Measurements from ENCODE around the gene RAI1. TPM values are rescaled to one million over a fixed set of nuclear protein-coding genes. Genes with fewer than 3 reads are reported as not detected.
A peak's percentile ranks its signal among the peaks of the same experiment; 100 is the strongest.
"Not testable (repeated sequence)": the region's sequence is repeated elsewhere in the genome, so short reads cannot be mapped to it uniquely, and the experiment has no call there.

RAI1 gene, protein sequence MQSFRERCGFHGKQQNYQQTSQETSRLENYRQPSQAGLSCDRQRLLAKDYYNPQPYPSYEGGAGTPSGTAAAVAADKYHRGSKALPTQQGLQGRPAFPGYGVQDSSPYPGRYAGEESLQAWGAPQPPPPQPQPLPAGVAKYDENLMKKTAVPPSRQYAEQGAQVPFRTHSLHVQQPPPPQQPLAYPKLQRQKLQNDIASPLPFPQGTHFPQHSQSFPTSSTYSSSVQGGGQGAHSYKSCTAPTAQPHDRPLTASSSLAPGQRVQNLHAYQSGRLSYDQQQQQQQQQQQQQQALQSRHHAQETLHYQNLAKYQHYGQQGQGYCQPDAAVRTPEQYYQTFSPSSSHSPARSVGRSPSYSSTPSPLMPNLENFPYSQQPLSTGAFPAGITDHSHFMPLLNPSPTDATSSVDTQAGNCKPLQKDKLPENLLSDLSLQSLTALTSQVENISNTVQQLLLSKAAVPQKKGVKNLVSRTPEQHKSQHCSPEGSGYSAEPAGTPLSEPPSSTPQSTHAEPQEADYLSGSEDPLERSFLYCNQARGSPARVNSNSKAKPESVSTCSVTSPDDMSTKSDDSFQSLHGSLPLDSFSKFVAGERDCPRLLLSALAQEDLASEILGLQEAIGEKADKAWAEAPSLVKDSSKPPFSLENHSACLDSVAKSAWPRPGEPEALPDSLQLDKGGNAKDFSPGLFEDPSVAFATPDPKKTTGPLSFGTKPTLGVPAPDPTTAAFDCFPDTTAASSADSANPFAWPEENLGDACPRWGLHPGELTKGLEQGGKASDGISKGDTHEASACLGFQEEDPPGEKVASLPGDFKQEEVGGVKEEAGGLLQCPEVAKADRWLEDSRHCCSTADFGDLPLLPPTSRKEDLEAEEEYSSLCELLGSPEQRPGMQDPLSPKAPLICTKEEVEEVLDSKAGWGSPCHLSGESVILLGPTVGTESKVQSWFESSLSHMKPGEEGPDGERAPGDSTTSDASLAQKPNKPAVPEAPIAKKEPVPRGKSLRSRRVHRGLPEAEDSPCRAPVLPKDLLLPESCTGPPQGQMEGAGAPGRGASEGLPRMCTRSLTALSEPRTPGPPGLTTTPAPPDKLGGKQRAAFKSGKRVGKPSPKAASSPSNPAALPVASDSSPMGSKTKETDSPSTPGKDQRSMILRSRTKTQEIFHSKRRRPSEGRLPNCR (N-terminal part only)
- 10 to 100 TPM; 33.8 to 35.2 TPM for total RNA-seq
- 1 to 10 TPM; 1.5 to 4.0 (median 2.3) TPM for polyA plus RNA-seq
- 26.2 to 61.5 (median 39.0) reads per million in 6 experiments for total RNA-seq

DNA sequence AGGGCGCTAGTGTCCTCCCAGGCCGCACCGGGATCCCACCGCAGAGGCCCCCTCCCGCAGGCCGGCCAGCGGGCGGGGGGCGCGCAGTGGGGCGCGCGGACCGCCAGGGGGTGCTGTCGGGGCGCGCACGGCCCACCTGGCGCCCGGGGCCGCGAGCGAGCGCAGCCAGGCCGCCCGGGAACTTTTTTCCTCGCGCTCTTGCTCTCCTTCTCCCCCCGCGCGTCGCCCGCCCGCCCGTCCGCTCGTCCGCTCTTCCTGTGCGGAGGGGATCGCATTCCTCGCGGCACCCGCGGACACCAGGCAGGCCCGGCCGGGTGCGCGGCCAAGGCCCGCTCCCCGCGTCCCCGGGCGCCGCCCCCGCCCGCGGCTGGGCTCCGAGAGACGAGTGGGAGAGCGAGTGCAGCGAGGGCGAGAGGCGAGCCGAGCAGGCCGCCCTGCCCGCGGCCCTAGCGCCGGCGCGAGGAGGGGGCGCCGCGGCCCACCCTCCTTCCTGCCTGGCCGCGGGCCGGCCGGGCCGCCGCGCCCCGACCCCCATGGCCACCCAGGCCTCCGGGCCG lies at the start of gene RAI1:
Gene RAI1 (plus strand): TSS at position 272 of the 557 bp plus-strand sequence. CDS start 111,491 bp downstream, outside the sequence.
- POLR2A ChIA-PET: interaction anchor here (0.6 to 6.1 kb wide), 12 partner anchors 9 to 277 kb away, joined by 3 to 60 read pairs (median 5); partner anchors contain the start of gene SREBF1
- ATAC-seq: peak; percentile 61 to 63
- peak; percentile 59 to 87 (median 78) for DNase-seq
- Mint-ChIP-seq H3K9me3 (no peaks in the 10 kb centered on the region), H3K36me3 (peaks cover 0 to 3% (median 0%) of the 10 kb centered on the region in 3 donors), H3K4me3 (peak within 1 kb of the TSS; percentile 70 to 93 (median 86)), H3K27me3 (no peaks in the 10 kb centered on the region), H3K4me1 (peaks cover 20 to 51% (median 44%) of the 10 kb centered on the region in 4 donors), H3K27ac (peak within 1 kb of the TSS in 8 of 10 donors; percentile 48 to 93 (median 88))

DNA sequence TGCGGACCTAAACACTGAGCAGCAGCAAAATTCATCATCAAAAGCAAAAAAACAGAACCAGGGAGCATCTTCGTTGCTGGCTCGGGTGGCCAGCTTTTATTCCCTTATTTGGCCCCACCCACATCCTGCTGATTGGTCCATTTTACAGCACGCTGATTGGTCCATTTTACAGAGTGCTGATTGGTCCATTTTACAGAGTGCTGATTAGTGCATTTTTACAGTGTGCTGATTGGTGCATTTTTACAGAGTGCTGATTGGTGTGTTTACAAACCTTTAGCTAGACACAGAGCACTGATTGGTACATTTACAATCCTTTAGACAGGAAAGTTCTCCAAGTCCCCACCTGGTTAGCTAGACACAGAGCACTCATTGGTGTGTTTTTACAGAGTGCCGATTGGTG lies 48.6 kb upstream of the RAI1 start:
- H3K4me3 Mint-ChIP-seq, DNase-seq, ATAC-seq, H3K27me3 Mint-ChIP-seq, POLR2A ChIA-PET, H3K9me3 Mint-ChIP-seq, H3K36me3 Mint-ChIP-seq: not testable (repeated sequence)
- Mint-ChIP-seq H3K4me1 (peaks cover 5 to 11% (median 9%) of the 10 kb centered on the region in 4 donors), H3K27ac (peak overlapping the region in 1 of 10 donors; percentile 56)

DNA sequence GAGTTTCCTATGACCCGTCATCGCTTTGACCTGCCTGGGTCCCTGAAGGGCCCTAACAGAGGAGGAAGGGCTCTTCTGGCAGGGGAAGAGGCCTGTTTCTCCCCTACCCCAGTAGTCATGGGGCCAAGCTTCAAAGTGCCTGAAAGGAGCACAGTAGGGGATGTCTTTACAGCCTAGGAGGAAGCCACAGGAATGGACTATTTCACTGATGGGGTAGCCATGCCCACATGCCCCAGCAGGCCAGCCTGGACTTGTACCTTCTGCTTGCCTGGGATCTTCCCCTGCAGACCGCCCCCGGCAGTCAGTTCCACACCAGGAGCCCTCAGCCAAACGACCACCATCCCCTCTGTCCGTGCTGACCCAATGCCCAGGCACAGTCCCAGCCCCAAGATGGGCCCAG lies 47.9 kb upstream of the RAI1 start:
- peaks cover 0 to 4% (median 0%) of the 10 kb centered on the region in 5 donors for H3K27me3 Mint-ChIP-seq
- H3K4me3 Mint-ChIP-seq: no peak overlapping the region
- DNase-seq (no peak), ATAC-seq (no peak)
- no peaks in the 10 kb centered on the region for H3K36me3 Mint-ChIP-seq
- H3K27ac Mint-ChIP-seq: no peak overlapping the region
- peaks cover 5 to 11% (median 9%) of the 10 kb centered on the region in 4 donors for H3K4me1 Mint-ChIP-seq
- POLR2A ChIA-PET: no interaction called here
- no peaks in the 10 kb centered on the region for H3K9me3 Mint-ChIP-seq

DNA sequence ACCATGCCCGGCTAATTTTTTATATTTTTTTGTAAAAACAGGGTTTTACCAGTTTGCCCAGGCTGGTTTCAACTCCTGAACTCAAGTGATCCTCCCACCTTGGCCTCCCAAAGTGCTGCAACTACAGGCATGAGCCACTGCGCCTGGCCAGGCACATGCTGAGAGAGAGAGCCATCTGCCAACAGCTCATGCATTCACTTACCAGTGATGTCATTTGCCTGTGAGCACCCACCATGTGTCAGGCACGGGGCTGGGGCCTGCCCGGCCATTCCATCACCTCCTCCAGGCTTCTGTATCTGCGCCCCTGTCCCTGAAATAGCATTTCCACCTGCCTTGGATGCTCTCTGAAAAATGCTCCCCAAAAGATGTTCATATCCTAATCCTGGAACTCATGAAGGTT lies 46.1 kb upstream of the RAI1 start:
- peaks cover 0 to 7% (median 0%) of the 10 kb centered on the region in 5 donors for H3K27me3 Mint-ChIP-seq
- ATAC-seq: no peak

DNA sequence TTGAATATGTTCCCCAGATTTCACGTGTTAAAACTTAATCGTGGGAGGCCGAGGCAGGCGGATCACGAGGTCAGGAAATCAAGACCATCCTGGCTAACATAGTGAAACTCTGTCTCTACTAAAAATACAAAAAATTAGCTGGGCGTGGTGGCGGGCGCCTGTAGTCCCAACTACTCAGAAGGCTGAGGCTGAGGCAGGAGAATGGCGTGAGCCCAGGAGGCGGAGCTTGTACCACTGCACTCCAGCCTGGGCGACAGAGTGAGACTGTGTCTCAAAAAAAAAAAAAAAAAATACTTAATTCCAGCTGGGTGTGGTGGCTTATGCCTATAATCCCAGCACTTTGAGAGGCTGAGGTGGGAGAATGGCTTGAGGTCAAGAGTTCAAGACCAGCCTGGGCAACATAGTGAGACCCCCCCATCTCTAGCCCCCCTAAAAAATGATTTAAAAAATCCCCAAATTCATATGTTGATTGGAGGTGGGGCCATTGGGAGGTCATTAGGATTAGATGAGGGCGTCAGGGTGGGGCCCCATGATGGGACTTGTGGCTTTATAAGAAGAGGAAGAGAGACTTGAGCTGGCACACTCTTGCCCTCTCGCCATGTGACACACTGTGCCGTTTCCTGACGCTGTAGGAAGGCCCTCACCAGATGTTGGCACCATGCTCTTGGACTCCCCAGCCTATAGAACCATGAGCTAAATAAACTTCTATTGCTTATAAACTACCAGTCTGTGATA lies 45.6 kb upstream of the RAI1 start:
- H3K4me1 Mint-ChIP-seq, H3K9me3 Mint-ChIP-seq, POLR2A ChIA-PET, ATAC-seq, H3K27me3 Mint-ChIP-seq, H3K4me3 Mint-ChIP-seq, H3K27ac Mint-ChIP-seq, H3K36me3 Mint-ChIP-seq, DNase-seq: not testable (repeated sequence)

More for the DNA sequence above, 46.1 kb upstream of the RAI1 start:
- no peak for DNase-seq
- Mint-ChIP-seq H3K9me3 (no peaks in the 10 kb centered on the region), H3K36me3 (no peaks in the 10 kb centered on the region), H3K27ac (no peak overlapping the region), H3K4me1 (peaks cover 0 to 6% (median 2%) of the 10 kb centered on the region in 4 donors), H3K4me3 (no peak overlapping the region)
- POLR2A ChIA-PET: interaction anchor here (0.5 kb wide), 1 partner anchor 49 kb away, joined by 3 read pairs; no protein-coding TSS in a partner anchor

DNA sequence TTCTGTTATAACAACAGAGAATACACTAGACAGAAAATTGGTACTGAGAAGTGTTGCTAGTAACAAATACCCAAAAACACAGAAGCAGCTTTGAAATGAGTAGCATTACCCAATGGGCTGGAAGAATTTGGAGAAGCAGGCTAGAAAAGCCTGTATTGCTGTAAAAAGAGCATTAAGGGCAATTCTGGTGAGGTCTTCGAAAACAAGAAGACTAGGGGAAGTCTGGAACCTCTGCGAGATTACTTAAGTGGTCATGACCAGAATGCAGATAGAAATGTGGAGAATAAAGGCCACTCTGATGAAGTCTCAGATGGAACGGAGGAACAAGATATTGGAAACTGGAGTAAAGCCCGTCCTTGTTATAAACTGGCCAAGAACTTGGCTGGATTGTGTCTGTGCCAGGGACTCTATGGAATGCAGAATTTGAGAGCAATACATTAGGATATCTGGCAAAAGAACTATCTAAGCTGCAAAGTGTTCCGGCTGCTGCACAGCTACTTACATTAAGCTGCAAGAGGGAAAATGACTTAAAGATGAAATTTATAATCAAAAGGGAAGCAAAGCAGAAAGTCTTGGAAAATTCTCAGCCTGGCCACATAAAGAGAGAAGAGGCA lies 44.9 kb upstream of the RAI1 start:
- H3K27ac Mint-ChIP-seq: no peak overlapping the region
- DNase-seq (no peak), ATAC-seq (no peak)
- POLR2A ChIA-PET: no interaction called here
- H3K36me3 Mint-ChIP-seq: no peaks in the 10 kb centered on the region
- peaks cover 0 to 7% (median 0%) of the 10 kb centered on the region in 5 donors for H3K27me3 Mint-ChIP-seq
- H3K4me3 Mint-ChIP-seq: no peak overlapping the region
- H3K9me3 Mint-ChIP-seq: no peaks in the 10 kb centered on the region
- H3K4me1 Mint-ChIP-seq: peaks cover 0 to 6% (median 2%) of the 10 kb centered on the region in 4 donors

DNA sequence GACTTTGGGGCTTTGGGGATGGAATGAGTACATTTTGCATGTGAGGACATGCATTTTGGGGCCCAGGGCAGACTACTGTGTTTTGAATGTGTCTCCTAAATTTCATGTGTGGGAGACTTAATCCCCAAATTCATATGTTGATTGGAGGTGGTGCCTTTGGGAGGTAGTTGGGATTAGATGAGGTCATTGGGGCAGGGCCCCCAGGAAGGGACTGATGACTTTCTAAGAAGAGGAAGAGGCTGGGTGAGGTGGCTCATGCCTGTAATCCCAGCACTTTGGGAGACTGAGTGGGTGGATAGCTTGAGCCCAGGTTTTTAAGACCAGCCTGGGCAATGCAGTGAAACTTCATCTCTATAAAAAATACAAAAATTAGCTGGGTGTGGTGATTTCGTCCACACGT lies 42.8 kb upstream of the RAI1 start:
- Mint-ChIP-seq H3K4me3 (no peak overlapping the region), H3K4me1 (peaks cover 0 to 7% (median 3%) of the 10 kb centered on the region in 4 donors), H3K9me3 (no peaks in the 10 kb centered on the region), H3K27ac (peak overlapping the region in 1 of 10 donors; percentile 71), H3K27me3 (peaks cover 0 to 7% (median 0%) of the 10 kb centered on the region in 5 donors), H3K36me3 (no peaks in the 10 kb centered on the region)
- POLR2A ChIA-PET: no interaction called here
- ATAC-seq (no peak), DNase-seq (no peak)

DNA sequence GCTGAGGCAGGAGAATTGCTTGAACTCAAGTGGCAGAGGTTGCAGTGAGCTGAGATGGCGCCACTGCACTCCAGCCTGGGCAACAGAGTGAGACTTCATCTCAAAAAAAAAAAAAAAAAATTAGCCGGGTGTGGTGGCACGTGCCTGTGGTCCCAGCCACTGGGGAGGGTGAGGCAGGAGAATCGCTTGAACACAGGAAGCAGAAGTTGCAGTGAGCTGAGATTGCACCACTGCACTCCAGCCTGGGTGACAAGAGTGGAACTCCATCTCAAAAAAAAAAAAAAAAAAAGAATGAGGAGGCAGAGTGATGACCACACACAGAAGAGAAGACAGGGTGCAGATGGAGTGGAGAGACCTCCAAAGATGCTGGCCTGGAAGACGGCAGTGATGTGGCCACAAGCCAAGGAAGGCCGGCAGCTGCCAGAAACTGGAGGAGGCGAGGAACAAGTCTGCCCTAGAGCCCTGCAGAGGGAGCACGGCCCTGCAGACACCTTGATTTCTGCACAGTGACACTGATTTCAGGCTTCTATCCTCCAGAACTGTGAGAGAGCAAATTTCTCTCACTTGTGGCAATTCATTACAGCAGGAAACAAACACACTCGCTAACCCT lies 41.5 kb upstream of the RAI1 start:
- not testable (repeated sequence) for H3K27me3 Mint-ChIP-seq, H3K9me3 Mint-ChIP-seq, H3K4me3 Mint-ChIP-seq, H3K36me3 Mint-ChIP-seq, DNase-seq, H3K4me1 Mint-ChIP-seq, ATAC-seq
- POLR2A ChIA-PET: interaction anchor here (0.6 to 0.7 kb wide), 2 partner anchors 236 to 284 kb away, joined by 3 to 4 read pairs; no protein-coding TSS in a partner anchor
- peak overlapping the region in 2 of 10 donors; percentile 43 to 60 for H3K27ac Mint-ChIP-seq

DNA sequence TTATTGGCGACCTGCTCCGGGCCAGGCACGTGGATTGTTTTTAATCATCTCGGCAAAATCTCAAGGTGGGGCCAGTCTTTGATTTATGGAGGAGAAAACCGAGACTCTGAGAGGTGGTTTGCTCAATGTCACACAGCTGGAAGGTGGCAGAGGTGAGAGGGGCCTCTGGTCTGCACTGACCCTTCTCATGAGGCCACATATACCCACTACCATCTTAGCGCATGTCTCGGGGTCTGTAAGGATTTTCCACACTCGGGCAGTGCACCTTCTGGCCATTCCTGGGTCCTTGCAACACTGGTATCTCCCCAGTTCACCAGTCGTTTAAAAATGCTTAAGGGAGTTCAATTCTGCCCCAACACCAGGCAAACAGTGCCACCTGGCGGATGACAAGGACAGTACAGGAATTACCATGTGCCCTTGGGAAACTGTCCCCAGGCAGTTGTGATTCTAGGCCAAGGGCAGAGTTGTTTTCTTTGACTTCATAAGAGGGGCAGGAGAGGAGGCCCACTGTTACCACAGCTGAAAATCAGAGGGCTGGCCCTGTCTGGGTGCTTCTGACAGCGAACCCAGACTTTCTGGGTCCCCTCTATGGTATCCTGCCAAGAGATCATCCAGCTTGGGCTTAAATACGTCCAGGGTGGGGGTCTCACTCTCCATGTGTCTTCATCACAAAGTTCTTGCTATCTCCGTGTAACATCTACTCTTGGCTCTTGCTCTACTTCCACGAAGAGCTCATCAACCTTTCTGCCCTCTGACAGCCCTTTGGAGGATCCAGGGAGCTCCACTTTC lies 39.4 kb upstream of the RAI1 start:
- H3K36me3 Mint-ChIP-seq: no peaks in the 10 kb centered on the region
- peak; percentile 54 to 85 (median 78) for DNase-seq
- peak; percentile 87 to 91 for ATAC-seq
- peak overlapping the region in 1 of 10 donors; percentile 44 for H3K27ac Mint-ChIP-seq
- peaks cover 0 to 7% (median 3%) of the 10 kb centered on the region in 4 donors for H3K4me1 Mint-ChIP-seq
- H3K4me3 Mint-ChIP-seq: no peak overlapping the region
- peaks cover 0 to 4% (median 2%) of the 10 kb centered on the region in 5 donors for H3K27me3 Mint-ChIP-seq
- POLR2A ChIA-PET: interaction anchor here (0.6 to 1.5 kb wide), 3 partner anchors 45 to 1059 kb away, joined by 3 to 7 read pairs (median 3); no protein-coding TSS in a partner anchor
- H3K9me3 Mint-ChIP-seq: no peaks in the 10 kb centered on the region

DNA sequence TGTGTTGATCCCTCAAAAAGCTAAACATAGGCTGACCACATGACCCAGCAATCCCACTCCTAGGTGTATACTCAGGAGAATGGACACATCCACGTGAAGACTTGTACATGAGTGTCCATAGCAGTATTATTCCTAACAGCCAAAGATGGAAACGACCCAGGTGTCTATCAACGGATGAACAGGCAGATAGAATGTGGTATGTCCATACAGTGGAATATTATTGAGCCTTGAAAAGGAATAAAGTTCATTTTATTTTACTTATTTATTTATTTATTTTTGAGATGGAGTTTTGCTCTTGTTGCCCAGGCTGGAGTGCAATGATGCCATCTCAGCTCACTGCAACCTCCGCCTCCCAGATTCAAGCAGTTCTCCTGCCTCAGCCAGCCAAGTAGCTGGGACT lies 36.1 kb upstream of the RAI1 start:
- H3K27me3 Mint-ChIP-seq, H3K27ac Mint-ChIP-seq, ATAC-seq, H3K36me3 Mint-ChIP-seq, POLR2A ChIA-PET, DNase-seq, H3K4me1 Mint-ChIP-seq, H3K4me3 Mint-ChIP-seq: not testable (repeated sequence)
- peaks cover 0 to 11% (median 4%) of the 10 kb centered on the region in 9 donors for H3K9me3 Mint-ChIP-seq

Measured in naive thymus-derived CD8-positive, alpha-beta T cell (primary cell).